Iris pigment epithelial cell (primary cell): ENCODE results near the gene TRPM6.
A peak's percentile ranks its signal among the peaks of the same experiment; 100 is the strongest.
"Not testable (repeated sequence)": the region's sequence is repeated elsewhere in the genome, so short reads cannot be mapped to it uniquely, and the experiment has no call there.

Source experiments
- DNase-seq: peaks from one replicate; pipeline ENCODE4 v3.0.0-alpha.2; 2011; ENCODE audit warnings: low read depth

The TRPM6 gene

DNA sequence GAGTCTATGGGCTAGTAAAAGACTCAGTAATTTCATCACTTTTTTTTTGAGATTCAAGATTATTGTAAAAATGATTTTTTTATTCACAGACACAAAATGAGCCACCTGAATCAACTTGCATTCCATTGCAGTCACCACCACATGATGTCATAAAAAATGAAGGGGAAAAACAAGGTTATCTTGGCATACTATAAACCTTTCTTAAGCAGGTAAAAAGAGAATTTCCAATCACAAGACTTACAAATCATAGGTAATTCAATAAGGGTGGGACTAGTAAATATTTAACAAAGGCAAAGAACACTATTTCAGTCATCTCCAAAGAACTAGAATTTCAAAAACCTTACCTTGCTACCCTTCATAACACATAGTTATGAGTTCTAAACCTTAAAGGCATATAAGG is 30.7 kb downstream of the TRPM6 start:
- DNase-seq, result no peak

DNA sequence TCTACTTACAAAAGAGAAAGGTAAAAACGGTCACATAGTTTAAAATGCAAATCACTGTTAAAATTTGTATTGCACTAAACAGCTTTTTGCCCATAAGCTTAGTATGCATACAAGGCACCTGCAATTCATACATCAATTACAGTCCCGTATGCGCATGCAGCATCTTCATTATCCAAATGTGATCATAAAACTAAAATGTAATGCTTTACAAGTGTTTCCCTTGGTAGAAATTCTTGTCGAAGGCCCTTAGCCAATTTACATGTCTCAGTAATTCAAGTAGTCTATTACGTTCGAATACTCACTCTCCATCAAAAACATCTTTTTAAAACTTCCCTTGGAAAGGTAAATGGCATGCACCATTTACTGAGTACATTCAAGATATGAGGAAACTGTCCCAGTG is 32.6 kb downstream of the TRPM6 start:
- no peak for DNase-seq

DNA sequence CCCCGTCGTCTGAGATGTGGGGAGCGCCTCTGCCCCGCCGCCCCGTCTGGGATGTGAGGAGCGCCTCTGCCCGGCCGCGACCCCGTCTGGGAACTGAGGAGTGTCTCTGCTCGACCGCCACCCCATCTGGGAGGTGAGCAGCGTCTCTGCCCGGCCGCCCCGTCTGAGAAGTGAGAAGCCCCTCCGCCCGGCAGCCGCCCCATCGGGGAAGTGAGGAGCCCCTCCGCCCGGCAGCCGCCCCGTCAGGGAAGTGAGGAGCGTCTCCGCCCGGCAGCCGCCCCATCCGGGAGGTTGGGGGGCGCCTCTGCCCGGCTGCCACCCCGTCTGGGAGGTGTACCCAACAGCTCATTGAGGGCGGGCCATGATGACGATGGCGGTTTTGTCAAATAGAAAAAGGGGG is 34.7 kb downstream of the TRPM6 start:
- not testable (repeated sequence) for DNase-seq

DNA sequence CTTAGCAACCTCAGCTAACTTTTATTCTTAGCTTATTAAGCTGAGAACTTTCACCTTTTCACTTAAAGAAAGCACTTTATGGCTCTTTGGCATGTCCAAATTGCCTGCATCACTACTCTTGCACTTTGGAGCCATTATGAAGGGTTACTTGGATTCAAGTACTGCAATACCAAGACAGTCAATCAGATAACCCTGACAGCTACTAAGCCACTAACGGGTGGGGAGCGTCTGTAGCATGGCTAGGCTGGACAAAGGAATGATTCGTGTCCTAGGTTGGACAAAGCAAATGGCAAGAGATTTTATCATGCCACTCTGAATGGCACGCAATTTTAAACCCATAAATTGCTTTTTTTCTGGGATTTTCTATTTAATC is 39.6 kb downstream of the TRPM6 start:
- no peak for DNase-seq

DNA sequence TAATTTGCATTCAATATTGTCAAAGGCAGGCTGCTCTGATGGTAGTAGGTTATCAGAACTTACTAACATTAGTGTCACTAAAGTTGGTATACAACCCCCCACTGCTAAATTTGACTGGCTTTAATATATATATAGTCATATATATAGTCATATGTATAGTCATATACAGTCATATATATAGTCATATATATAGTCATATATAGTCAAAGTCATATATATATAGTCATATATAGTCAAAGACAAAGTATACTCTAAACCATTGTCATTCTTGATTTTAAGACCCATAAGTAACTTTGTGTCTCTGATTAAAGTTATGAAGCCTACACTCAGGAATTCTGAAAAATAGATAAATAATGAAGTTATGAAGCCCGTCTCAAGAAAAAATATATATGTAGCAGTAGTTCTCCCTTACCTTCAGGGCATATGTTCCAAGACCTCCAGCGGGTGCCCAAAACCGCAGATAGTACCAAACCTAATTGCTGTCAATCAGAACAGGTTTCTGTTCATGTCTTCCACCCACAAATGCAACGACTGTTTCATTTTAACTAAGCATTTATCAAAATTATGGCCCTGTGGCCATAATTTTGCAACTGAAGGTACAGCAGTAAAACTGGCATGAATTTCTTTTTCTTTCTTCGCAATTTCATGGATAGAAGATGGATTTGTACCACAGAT is 40.1 kb downstream of the TRPM6 start:
- no peak for DNase-seq

DNA sequence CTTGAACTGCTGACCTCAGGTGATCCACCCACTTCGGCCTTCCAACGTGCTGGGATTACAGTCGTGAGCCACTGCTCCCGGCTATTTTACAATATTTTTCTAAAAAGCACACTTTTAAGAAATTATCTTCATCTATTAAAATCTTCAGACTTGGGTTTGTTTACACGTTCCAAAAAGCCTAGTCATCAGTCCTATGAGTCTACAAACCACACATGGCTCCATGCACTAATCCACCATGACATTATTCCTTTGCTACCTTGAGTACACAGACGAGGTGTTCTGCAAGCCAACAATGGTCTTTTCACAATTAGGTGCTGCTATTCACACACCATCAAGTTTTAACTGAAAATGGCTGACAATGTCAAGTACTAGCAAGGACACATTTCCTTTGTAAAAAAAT is 41.0 kb downstream of the TRPM6 start:
- peak; percentile 46 for DNase-seq

DNA sequence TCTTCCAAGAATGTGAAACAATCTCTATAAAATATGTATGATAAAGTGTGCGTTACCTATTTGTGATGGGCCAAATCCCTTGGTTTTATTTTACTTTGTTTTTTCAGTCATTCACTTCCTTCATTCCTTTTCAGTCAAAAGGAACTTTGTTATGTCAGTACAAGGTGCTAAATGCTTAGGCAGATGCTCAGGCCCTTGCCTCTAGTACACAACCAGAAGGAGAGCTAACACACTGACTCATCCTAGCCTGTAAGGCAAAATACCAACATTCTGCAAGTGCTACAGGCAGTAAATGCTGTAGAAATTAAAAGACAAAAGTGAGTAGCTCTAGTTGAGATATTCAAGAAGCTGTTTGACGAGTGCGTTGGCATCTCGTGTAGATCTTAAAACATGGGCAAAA is 49.4 kb downstream of the TRPM6 start:
- DNase-seq, result peak; percentile 12

DNA sequence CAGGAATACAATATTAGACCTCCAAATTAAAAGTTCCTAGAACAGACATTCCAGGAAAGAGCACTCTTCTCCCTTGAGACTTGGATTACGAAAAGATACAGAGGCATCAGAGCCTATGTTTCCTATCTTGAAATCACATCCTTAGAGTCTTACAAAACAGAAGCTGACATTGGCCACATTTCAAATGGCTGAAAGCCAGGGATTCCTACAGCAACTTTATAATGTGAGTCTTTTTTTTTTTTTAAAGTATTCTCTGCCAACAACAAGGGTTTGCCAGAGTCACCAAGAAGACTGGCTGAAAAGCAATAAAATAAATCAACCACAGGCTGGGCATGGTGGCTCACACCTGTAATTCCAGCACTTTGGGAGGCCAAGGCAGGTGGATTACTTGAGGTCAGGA is 63.1 kb downstream of the TRPM6 start:
- peak; percentile 72 for DNase-seq

DNA sequence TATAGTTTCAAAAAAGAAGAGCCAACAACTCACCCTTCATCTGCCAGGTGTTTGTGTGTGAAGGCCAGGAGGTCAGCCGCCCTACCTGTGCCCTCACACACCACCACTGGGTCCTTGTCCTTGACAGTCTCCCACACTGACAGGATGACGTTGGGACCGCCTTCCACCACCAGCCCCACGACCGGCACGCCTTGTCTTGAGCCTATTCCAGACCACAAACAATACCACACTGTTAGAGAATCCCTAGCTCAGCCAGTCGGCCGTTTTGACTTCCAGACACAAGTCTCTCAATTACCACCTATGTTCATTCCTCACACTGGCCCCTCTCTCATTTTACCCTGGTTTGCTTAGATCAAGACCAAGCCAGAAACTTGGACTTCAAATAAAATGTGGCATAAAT is 66.1 kb downstream of the TRPM6 start:
- DNase-seq, result no peak

DNA sequence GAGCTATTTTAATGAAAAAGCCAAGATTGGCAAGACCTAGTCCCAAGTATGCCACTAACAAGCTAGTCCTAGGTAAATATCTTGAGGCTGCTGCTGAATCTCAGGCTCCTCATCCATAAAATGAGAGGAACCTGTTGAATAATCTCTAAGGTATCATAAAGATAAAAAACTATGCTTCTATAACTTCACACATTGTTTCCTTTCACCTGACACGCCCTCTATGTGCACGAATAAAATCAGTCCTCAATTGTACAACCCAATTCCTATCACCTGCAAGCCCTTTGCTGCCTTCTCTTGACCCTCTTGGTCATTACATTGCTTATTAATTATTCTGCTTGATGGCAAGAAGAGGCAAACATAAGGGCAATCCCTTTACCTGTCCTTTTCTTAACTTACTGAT is 69.9 kb downstream of the TRPM6 start:
- no peak for DNase-seq

DNA sequence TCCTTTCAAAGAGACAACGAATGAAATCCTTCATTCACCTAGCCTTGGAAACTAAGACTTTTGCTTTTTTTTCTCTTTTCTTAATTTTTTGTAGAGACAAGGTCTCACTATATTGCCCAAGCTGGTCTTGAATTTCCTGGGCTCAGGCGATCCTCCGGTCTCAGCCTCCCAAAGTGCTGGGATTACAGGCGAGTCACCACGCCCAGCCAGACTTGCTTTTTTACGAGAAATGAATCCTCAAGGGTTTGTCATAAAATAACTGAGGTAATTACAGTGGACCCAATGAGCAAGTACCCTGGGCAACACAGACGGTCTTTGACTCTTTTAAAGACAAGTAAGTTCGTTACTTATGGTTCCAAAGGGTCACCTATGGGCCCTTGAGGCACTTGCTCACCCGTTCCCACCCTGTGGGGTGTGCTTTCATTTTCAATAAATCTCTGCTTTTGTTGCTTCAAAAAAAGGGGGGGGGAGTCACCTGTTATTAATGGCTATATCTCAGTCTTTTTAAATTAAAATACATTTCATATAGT is 70.4 kb downstream of the TRPM6 start:
- DNase-seq, result no peak

DNA sequence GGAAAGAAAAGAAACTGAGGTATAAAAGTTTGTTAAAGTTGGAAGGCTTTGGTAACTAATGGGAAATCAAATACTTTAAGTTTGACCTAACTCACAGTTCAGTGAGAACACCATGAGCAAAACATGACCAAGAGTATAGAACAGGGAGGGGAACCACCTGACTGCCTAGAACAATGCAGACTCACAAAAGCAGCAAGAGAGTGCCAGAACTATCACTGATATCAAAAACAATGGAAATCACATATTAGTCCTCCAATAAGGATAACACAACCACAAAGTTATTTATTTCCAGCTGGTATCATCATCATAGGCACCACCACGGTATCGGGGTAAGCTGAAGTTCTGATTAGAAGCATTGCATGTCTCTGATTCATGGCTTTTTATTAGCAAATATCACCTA is 77.5 kb downstream of the TRPM6 start:
- no peak for DNase-seq

DNA sequence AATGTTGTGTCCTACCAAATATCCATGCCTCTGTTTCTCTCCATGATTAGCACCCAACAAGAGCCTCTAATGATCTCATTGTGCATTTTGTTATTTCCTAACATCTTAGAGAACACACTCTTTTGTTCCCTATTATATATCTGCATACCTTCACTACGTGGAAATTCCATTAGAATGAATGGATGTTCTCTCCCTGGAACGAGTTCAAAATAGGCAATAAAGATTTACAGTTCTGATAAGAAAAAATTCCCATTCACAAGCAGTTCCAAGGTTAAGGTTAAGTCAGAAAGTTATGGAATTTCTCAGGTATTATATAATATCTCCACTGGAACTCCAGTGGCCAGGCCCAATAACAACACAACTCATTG is 83.7 kb downstream of the TRPM6 start:
- peak; percentile 14 for DNase-seq

DNA sequence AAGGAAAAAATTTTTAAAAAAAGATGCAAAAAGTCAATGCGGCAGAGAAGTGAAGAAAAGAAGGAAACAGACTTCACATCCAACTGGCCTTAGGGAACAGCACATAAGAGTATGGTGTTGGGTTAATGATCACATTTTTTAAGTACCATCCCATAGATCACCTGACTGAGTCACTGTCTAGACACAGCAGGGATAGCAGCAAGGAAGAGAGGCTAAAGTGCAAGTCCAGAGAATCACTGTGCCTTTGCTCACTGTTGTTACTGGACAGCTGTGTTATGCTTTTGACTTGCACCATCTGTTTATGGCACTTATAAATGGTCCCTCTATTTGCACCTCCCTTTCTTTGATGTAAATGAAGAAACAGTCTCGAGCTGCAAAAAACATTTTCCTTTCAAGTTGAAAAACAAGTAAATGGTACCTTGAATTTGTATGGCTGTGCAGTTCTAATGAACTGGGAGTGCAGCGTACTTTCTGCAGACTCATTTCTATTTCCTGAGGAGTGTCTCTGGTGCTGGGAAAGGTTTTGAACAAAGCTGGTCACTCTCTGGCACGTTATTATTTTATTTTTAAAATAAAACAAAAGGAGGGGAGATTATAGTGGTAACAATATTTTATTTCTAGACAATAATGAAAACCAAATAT is 84.2 kb downstream of the TRPM6 start:
- DNase-seq, result peak; percentile 3

DNA sequence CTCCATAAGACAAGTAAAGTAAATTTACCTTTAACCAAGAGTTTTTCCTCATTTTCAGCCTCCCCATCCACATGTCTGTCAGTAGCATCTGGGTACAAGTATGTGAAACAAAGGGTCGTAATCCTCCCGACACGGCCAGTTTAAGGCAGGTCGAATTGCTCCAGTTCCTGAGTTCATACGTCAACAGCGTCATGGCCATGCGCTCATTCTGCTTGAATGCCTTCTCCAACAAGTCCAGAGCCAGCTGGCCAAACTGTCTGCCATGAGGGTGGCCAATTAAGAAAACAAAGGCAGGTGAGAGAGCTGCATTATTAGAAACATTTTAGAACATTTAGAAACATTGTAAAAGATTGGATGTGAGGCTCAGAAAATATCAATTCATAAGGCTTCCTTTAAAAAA is 87.5 kb downstream of the TRPM6 start:
- no peak for DNase-seq

DNA sequence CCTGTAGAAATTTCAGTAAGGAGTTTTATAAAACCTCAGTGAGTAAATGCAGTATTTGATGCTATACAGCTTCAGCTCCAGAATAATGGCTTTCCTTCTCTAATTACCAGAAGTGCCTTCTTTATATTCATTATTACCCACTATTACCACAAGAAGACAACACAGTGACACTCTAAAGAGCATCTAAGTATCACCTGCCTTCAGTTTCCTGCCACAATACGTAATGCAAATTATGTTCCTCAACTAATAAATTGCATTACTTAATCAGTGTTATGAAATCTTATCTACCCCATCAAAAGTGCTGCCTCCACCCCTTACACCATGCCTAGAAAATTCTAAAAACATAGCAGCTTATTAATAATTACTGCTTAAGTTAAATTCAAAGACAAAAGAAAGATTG is 91.9 kb downstream of the TRPM6 start:
- no peak for DNase-seq

DNA sequence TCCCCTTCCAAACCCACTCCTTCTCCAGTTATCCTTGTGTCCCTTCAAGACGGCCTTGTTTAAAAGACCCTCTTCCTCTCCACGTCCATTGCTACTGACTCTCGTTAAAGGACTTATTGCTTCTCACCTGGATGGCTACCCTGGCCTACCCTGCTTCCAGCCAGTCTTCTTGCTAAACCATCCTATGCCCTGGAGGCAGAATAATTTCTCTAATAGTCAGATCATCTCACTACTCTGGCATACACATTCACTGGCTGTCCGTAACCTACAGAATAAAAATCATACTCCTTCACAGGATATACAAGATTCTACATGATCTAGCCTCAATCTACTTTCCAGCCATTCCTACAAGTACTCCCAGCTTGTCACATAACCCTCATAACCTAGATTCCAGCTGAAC is 92.6 kb downstream of the TRPM6 start:
- DNase-seq, result no peak

DNA sequence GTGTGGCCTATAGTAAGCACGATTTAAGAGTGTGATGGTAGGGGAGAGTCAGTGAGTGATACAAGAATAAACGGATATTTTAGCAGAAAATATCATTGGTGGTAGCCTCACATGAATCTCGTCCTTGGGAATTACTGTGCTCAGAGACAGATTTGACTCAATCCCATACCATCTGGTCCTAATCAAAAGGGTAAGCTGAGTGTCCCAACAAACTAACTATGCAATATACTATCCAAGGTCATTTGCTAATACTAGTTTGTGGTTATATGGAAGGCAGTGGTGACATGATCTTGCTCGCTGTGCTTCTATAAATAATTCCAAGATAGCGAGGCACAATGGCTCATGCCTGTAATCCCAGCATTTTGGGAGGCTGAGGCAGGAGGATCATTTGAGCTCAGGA is 103.2 kb downstream of the TRPM6 start:
- DNase-seq, result no peak

DNA sequence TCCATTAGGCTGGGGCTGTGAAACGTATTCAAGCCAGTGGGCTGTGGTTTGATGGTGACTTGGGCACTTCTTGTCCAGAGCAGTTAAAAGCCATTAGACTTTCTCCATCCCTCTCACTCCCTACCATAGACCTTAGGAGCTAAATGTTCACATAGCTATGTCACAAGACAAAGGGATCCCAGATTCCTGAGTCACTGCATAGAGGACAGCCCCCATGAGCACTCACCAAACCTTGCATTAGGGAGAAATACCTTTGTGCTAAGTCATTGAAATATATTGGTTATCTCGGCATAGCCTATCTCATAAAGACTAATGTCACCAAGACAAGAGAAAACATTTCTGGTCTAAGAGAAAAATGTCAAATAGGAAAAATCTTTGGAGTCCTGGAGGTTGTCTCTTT is 104.3 kb downstream of the TRPM6 start:
- peak; percentile 48 for DNase-seq

DNA sequence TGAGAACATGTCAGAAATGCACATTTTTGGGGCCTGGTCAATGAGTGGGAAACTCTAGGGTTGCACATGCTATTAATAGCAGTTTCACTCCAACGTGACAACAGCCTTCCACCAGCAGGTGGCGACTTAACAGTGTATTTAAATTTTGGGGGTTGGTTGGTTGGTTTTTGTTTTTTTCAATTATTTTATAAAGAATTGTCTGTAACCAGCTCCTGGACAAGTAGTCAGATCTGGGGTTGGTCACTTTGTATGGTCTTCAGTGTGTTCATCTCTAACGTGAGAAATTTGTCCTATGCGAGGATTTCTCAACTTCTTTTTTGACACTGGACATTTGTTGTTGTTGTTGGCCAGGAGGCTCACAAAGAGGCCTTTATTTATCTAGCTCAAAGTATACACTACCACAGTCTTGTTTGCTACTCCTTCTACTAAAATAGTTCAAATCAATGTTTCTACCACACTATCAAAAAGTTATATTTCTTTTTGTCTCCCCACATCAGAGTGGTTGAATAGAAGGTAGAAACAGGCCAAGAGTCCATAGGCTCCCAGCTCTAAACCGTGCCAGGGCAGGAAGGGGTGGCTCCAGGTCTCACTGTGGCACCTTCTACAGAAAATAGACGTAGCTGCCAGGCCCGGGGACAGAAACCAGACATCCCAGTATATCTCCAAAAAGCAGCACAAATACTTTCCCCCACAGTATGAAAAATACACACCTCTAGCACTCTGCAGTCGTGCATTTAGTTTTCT is 110.4 kb downstream of the TRPM6 start:
- DNase-seq, result peak; percentile 55

DNA sequence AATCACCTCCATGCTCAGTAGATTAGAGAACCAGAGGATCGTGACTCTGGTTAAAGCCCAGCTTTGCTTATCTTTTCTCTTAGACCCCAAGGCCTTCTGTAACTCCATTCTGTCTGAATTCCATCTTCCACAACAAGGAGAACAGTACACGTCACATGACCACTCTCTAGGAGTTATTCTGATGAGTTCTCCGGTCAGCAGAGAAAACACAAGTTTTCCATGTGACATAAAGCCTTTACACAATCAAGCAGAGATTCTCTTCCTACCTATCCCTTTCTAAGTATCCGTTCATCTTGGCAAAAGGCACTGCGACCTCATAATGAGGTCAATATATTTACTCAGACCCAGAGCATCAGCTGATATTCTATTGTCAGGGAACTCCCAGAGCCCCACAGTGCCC is 112.3 kb downstream of the TRPM6 start:
- no peak for DNase-seq

DNA sequence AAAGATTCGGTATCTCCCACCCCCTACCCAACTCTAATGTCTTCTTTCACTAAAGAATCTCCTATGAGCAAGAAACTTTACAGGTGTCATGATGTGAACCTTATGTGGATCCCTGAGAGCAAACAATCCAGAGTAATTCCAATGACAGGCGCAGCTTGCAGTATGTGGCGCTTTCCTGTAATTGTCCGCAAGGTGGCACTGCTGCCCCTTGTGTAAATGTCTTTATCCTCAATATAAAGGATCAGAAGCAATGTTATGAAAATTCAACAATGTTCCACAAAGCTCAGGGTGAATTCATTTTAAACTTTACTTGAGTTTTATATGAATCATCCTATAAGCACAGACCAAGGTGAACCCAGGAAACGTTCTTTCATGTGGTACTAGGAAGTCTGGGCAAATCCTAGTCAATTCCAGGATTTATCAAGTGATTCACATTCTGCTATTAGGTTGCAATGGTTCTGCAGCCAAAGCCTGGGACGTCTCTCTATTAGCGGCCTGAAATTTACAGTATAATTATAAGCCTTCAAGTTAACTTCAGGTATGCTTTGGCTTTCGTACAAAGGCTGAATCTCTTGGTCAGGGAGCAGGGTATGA is 113.7 kb downstream of the TRPM6 start:
- peak; percentile 70 for DNase-seq

DNA sequence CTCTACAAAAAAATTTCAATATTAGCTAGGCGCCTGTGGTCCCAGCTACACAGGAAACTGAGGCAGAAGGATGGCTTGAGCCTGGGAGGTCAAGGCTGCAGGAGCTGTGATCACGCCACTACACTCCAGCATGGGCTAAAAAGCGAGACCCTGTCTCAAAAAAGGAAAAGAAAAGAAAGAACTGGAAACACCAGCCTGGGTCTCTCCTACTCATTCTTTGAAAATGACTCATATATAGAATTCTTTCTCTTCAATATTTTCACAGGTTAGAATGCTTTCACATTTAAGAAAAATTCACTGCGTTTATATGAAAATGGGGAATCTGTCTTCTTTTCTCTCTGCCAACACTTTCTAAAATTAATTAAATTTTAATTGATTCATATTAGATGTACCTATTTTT is 115.6 kb downstream of the TRPM6 start:
- DNase-seq, result no peak
